Right forelimb (tissue), 1 donor: ENCODE data around the gene CDHR3.

Source experiments
- DNase-seq: peaks from one replicate; pipeline ENCODE4 v3.0.0-alpha.2; 2018

CDHR3 gene

GRCh38 chr7:106031300-106032035, 68.4 kb downstream of the CDHR3 start:
- DNase-seq, result no peak

- DNase-seq, result no peak
These were observed 69.2 kb downstream of the CDHR3 start for GRCh38 chr7:106032295-106032694.

- DNase-seq, result no peak
These were observed 70.7 kb downstream of the CDHR3 start for GRCh38 chr7:106033735-106034134.

DNA sequence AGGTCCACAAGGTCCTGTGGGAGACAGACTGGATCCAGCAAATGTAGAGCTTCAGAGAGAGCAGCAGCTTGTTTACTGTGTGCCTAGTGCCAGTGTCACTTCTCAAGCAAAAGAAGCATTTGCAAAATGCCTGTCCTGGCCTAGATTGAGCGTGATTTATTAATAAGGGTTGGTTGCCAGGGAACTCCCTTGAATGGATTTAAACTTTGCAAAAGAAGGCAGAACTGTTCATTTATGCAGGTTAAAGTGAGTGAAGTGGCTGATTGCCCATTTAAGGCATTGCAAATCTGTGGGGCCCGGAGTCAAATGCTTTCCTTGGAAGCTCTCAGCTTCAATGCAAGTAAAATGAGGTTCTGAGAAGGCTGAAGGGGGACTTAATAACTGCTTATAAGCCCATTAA, 71.3 kb downstream of the CDHR3 start:
- DNase-seq, result no peak

GRCh38 chr7:106035568-106035967, 72.5 kb downstream of the CDHR3 start:
- no peak for DNase-seq

- no peak for DNase-seq
These were observed 72.9 kb downstream of the CDHR3 start for GRCh38 chr7:106036004-106036403.

DNA sequence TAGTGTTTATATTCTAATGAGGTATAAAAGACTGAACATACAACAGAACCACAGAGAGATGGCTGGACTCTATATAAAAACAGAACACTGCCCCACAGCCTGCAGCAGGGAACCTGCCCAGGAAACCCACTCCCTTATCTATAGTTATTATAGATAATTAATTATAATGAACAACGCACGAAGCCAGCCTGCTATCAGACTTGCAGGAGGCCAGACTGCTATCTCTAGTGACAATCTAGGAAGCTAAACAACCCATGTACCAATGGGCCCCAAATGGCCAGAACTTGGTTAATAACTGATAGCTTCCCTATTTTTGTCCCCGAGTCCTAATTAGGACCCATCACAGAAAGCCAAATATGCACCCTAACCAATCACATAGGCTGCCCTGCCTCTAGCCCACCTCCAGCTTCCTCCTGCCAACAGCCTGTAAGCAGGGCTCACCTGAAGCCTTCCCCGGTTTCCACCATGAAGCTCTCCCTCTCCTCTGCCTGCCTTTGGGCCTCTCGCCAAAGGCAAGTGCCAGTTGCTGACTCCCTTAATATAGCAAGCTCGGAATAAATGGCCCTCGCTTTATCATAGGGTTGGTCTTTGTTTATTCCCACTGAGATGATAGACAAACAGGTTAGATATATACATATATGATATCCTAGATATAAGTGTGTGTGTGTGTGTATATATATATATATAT, 74.6 kb downstream of the CDHR3 start:
- DNase-seq, result no peak

DNA sequence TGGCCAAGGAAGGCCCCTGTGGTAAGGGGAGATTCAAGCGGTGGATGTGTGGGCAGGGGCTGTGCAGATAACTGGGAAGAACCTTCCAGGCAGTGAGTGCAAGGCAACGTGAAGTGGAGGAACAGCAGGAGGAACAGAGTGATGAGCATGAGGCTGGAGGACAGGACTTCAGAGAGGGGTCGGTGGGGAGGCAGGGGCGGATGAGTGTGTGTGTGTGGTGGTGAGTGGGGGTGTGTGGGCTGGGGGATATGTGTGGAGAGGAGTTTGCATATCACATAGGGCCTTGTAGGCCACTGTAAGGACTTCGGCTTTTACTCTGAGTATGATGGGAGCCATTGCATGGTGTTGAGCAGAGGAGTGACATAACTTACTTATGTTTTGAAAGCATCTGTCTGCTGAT, 75.2 kb downstream of the CDHR3 start:
- DNase-seq, result no peak

GRCh38 chr7:106038916-106039315, 75.9 kb downstream of the CDHR3 start:
- DNase-seq, result no peak

DNA sequence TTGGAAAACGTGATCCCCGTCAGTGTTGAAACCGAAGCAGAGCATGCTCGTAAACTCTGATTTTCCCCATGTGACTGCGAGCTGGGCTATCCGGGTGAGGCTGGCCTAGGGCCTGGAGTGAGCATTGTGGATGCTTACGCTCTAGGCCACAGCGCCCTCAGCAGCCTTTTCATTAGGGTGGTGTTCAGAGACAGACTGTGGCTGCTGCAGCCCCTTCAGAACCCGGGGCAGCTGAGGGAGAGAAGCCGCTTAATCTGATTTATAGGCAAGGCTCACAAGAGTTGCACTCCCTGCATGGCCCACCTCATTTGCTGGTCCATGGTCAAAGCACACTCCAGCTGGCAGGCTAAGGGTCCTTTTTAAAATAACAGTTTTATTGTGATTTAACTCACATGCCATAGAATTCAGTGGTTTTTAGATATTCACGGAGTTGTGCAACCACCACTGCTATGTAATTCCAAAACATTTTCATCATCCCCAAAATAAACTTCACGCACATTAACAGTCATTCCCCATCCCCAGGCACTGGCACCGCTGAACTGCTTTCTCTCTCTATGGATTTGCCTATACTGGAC, 76.5 kb downstream of the CDHR3 start:
- no peak for DNase-seq

- no peak for DNase-seq
These were observed 78.2 kb downstream of the CDHR3 start for GRCh38 chr7:106041140-106041717.

DNA sequence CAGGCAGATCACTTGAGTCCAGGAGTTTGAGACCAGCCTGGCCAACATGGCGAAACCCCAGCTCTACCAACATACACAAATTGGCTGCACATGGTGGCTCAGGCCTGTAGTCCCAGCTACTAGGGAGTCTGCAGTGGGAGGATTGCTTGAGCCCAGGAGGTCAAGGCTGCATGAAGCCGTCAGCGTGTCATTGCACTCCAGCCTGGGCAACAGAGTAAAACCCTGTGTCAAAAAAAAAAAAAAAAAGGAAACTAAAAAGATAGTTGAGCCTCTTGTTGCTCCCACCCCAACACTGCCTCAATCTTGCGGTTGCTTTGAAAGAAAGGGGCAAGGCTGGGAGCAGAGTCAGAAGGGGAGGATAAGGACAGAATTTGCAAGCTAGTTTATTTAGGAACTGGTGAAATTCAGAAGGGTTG, 79.1 kb downstream of the CDHR3 start:
- no peak for DNase-seq

GRCh38 chr7:106045139-106045538, 82.1 kb downstream of the CDHR3 start:
- no peak for DNase-seq

- no peak for DNase-seq
These were observed 82.5 kb downstream of the CDHR3 start for GRCh38 chr7:106045586-106045985.

DNA sequence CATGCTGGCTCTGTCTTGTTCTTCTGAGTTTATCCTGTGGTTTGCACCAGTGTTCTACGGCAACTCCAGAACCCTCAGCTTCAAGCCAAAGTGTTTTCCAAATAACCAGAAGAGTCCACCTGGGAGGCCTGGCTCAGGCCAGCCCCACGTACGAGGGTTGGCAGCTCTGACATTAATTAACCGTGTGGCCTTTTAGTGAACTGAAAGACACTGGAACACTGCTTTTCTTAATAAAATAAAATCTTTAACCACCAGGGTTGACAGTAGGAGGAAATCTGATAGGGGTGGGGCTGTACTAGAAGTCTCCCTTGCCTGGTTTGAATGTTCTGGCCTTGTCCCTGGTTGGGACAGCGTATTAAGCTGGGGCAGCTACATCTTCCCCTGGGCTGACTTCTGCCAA, 84.1 kb downstream of the CDHR3 start:
- no peak for DNase-seq

GRCh38 chr7:106047818-106048705, 85.0 kb downstream of the CDHR3 start:
- DNase-seq, result no peak

- no peak for DNase-seq
These were observed 85.6 kb downstream of the CDHR3 start for GRCh38 chr7:106048706-106049020.

DNA sequence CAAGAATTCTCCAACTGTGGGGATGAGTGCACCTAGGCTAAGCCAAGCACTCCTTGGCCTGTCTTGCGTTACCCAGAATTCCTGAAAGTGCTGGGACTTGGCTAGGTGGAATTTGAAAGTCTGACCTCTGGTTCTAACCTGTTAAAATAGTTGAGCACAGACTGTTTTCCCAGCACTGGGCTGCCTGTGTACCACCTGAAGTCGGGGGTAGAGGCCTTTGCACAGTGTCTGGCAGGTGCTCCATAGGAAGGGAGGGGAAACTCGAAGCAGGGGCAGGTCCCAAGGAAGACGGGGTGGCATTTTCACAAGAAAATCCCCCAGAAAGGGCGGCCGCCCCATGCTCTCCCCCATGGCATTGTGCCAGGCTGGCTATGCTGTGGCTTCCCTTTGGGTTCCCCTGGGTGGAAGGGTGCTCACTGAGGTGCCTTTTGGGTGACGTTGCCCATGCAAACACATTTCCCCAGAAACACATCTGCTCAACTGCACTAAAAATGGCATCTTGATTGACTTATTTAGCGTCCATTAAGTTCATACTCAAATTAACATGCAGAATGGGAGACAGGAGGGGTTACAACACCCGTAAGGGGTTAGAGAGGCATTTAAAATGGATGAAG, 86.2 kb downstream of the CDHR3 start:
- no peak for DNase-seq

DNA sequence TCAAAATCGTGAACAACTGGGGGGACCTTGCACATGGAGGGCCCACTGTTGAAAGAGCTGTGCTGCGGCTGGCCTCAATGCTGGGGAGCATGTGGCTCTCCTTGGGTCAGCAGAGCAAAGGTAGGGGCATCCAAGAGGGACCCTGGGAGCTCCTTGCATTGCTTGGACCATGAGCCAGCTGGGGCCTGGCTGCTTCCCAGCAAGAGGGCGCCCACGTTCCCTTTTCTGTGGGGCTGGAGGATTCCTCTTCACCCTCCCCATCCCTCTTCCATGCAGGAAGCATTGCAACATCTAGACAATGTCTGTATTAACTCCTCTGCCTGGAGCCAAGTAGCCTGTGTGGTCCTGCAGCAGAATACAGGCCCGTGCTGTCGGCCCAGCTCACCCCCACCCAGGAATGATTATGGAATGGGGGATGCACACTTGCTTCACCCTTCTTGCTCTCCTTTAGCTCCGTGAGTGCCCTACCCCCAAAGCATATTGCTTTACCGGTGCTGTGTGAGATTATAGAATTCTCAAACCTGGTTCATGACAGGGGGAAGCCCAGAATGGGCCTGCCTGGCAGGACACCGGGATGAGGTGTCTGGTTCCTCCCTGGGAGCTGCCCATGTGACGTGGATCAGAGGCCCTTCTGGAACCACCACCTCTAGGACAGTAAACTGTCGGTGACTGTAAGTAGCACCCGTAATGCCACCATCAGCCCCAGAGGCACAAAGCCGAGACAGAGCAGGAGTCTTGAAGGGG, 87.1 kb downstream of the CDHR3 start:
- DNase-seq, result no peak

DNA sequence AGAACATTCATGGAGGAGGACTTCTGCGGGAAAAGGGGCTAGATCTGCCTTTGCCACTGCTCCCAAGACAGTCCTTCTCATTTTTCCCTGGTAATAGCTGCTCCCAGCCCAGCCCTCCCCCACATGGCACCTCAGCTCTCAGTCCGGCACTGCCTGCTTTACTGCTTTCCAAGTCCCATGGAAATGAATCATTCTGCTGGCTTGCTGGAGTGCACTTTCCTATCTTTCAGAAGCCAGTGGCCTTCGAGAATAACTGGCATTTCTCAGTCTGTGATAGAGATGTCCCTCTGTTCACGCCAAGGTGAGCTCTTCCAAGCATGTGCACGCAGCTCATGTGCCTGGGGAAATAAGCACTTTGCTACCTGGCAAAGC, 87.7 kb downstream of the CDHR3 start:
- no peak for DNase-seq

GRCh38 chr7:106052681-106053080, 89.6 kb downstream of the CDHR3 start:
- DNase-seq, result no peak

- no peak for DNase-seq
These were observed 90.0 kb downstream of the CDHR3 start for GRCh38 chr7:106053109-106053508.
